Neural progenitor cell (in vitro differentiated cells): ENCODE data around the gene PDE4A. TPM values are rescaled to one million over a fixed set of nuclear protein-coding genes. Genes with fewer than 3 reads are reported as not detected.

ENCODE experiments used
- DNase-seq: peaks from one replicate; pipeline ENCODE4 v3.0.0-alpha.2; 2016; ENCODE audit warnings: low spot score
- H2AFZ ChIP-seq: fragments of 200-600 bp; sonication (generic); replicated peaks from 2 replicates; pipeline ENCODE4 v1.6.1; 2016; ENCODE audit warnings: antibody characterized with exemption
- H3F3A ChIP-seq: fragments of 200-600 bp; sonication (generic); 2 replicates; pipeline ENCODE4 v1.6.1; 2016; ENCODE audit warnings: antibody characterized with exemption, low read depth
- H3K27ac ChIP-seq: fragments of 200-600 bp; sonication (generic); 2 replicates; pipeline ENCODE4 v1.5.1; 2016; ENCODE audit warnings: mild to moderate bottlenecking
- H3K27me3 ChIP-seq: fragments of 200-600 bp; sonication (generic); 2 replicates; pipeline ENCODE4 v1.6.1; 2016; ENCODE audit warnings: mild to moderate bottlenecking, moderate library complexity
- H3K36me3 ChIP-seq: fragments of 200-600 bp; sonication (generic); 2 replicates; pipeline ENCODE4 v1.5.1; 2016
- H3K4me1 ChIP-seq: fragments of 200-600 bp; sonication (generic); 2 replicates; pipeline ENCODE4 v1.6.1; 2016; ENCODE audit warnings: mixed run types
- H3K4me2 ChIP-seq: fragments of 200-600 bp; sonication (generic); 2 replicates; pipeline ENCODE4 v1.6.1; 2016
- H3K4me3 ChIP-seq: fragments of 200-600 bp; sonication (generic); 2 replicates; pipeline ENCODE4 v1.5.1; 2016
- H3K79me2 ChIP-seq: fragments of 200-600 bp; sonication (generic); 2 replicates; pipeline ENCODE4 v1.6.1; 2016; ENCODE audit warnings: low read depth
- H3K9ac ChIP-seq: fragments of 200-600 bp; sonication (generic); 2 replicates; pipeline ENCODE4 v1.6.1; 2016
- H3K9me3 ChIP-seq: fragments of 200-600 bp; sonication (generic); 2 replicates; pipeline ENCODE4 v1.5.1; 2016; ENCODE audit warnings: low read depth
- H4K20me1 ChIP-seq: fragments of 200-600 bp; sonication (generic); 2 replicates; pipeline ENCODE4 v1.6.1; 2016; ENCODE audit warnings: low read depth
- H3K27ac Mint-ChIP-seq: 3 replicates; pipeline ENCODE4 v1.8.0; 2021; ENCODE audit warnings: mixed read lengths
- H3K27me3 Mint-ChIP-seq: 2 replicates; pipeline ENCODE4 v1.8.0; 2022; ENCODE audit warnings: low read depth, mild to moderate bottlenecking, inconsistent platforms, moderate library complexity, mixed read lengths; ENCODE audit not compliant: insufficient read depth
- H3K36me3 Mint-ChIP-seq: 3 replicates; pipeline ENCODE4 v1.8.0; 2021; ENCODE audit warnings: mixed read lengths
- H3K4me1 Mint-ChIP-seq: 3 replicates; pipeline ENCODE4 v1.8.0; 2021; ENCODE audit warnings: mixed read lengths
- H3K4me3 Mint-ChIP-seq: 3 replicates; pipeline ENCODE4 v1.8.0; 2021; ENCODE audit warnings: mild to moderate bottlenecking, moderate library complexity, mixed read lengths
- H3K9me3 Mint-ChIP-seq: 3 replicates; pipeline ENCODE4 v1.8.0; 2020; ENCODE audit warnings: mixed read lengths
- CTCF ChIP-seq: fragments of 200-600 bp; sonication (generic); IDR thresholded peaks from 2 replicates; pipeline ENCODE4 v1.5.1; 2017; ENCODE audit warnings: antibody characterized with exemption, mild to moderate bottlenecking
- EZH2 ChIP-seq: fragments of 200-600 bp; sonication (generic); IDR thresholded peaks from 2 replicates; pipeline ENCODE4 v1.6.1; 2017; ENCODE audit warnings: antibody characterized with exemption, mild to moderate bottlenecking, moderate library complexity
- EZH2phosphoT487 ChIP-seq: fragments of 200-600 bp; sonication (generic); IDR thresholded peaks from 2 replicates; pipeline ENCODE4 v1.6.1; 2017; ENCODE audit warnings: antibody characterized with exemption
- total RNA-seq: library from RNA; depleted of rRNA; stranded (reverse); fragments of >200 nt; gene quantifications from 2 replicates; pipeline ENCODE4 v1.2.3, GENCODE V29; 2015; ENCODE audit warnings: low replicate concordance

PDE4A gene
- total RNA-seq, 1 donor from 2014 or later, result 0.37 TPM

DNA sequence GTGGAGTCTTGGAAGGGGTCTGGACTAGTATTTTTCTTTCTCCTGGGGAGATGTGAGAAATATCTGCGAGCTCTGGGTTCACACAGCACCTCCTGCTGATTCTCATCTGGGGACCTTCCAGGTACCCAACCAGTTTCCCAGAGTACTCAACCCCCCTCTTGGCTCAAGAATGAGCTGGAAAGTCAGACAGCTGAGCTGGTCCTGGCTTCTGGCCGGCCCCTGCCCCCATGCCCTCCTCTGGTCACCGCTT is 2.2 kb upstream of the PDE4A start:
- DNase-seq, result no peak

DNA sequence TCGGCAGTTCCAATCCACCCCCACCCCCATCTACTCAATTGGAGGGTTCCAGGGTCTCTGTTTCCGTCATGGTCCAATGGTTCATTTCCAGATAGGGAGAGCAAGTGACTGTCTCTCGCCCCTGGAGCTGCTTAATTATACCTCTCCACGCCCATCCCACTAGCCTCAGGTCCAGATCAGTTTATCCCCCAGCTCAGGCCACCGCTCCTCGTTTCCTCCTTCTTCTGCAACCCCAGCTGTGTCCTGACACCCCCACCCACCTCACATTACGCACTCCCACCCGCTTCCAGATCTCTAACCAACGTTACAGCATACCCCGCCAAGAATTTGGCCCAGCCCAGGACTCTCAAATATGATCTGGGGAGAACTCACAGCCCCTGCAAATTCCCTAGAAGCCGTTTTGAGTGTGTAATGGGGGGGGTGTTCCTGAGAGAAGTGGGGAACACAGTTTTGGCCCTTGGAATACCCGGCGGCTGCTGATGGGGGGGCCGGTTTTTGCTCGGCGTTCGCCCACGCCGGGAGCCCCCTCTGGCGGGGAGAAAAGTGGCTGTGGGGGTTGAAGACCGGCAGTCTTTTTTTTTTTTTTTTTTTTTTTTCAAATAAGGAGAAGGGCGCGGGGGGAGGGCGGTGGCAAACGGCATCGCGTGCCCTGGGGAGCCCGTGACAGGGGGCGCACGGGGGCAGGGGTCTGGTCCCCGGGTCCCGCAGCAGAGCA is 1.7 kb upstream of the PDE4A start:
- peak overlapping the region; percentile 59 for H3K4me3 ChIP-seq
- TF ChIP-seq CTCF (peak; percentile 20), EZH2phosphoT487 (no peak), EZH2 (no peak)
- no peaks in the 10 kb centered on the region for H3K36me3 Mint-ChIP-seq
- no peaks in the 10 kb centered on the region for H3K9me3 ChIP-seq
- H2AFZ ChIP-seq, result no peak overlapping the region
- DNase-seq, result peak; percentile 68
- peaks cover 64% of the 10 kb centered on the region for H3F3A ChIP-seq
- peaks cover 26% of the 10 kb centered on the region for H4K20me1 ChIP-seq
- peaks cover 46% of the 10 kb centered on the region for H3K4me1 Mint-ChIP-seq
- peaks cover 3% of the 10 kb centered on the region for H3K9me3 Mint-ChIP-seq
- H3K4me3 Mint-ChIP-seq, result peak overlapping the region; percentile 81
- no peak overlapping the region for H3K27ac ChIP-seq
- H3K4me2 ChIP-seq, result peak overlapping the region; percentile 73
- no peaks in the 10 kb centered on the region for H3K79me2 ChIP-seq
- H3K36me3 ChIP-seq, result no peaks in the 10 kb centered on the region
- peak overlapping the region; percentile 64 for H3K27ac Mint-ChIP-seq
- H3K27me3 Mint-ChIP-seq, result peaks cover 37% of the 10 kb centered on the region
- peaks cover 13% of the 10 kb centered on the region for H3K4me1 ChIP-seq
- H3K27me3 ChIP-seq, result peaks cover 99% of the 10 kb centered on the region
- H3K9ac ChIP-seq, result no peak overlapping the region

More for the DNA sequence above, 2.2 kb upstream of the PDE4A start:
- H3K27ac ChIP-seq, result no peak overlapping the region
- TF ChIP-seq CTCF (no peak), EZH2 (no peak), EZH2phosphoT487 (no peak)
- Mint-ChIP-seq H3K4me1 (peaks cover 46% of the 10 kb centered on the region), H3K27ac (peak overlapping the region; percentile 64), H3K9me3 (peaks cover 3% of the 10 kb centered on the region), H3K36me3 (no peaks in the 10 kb centered on the region), H3K27me3 (peaks cover 33% of the 10 kb centered on the region), H3K4me3 (peak overlapping the region; percentile 81)
- no peaks in the 10 kb centered on the region for H3K36me3 ChIP-seq
- no peaks in the 10 kb centered on the region for H3K79me2 ChIP-seq
- H3K4me3 ChIP-seq, result peak overlapping the region; percentile 59
- peaks cover 26% of the 10 kb centered on the region for H4K20me1 ChIP-seq
- H3K4me1 ChIP-seq, result peaks cover 13% of the 10 kb centered on the region
- peaks cover 99% of the 10 kb centered on the region for H3K27me3 ChIP-seq
- no peak overlapping the region for H3K9ac ChIP-seq
- H2AFZ ChIP-seq, result no peak overlapping the region
- H3K4me2 ChIP-seq, result peak overlapping the region; percentile 73
- H3K9me3 ChIP-seq, result no peaks in the 10 kb centered on the region
- peaks cover 63% of the 10 kb centered on the region for H3F3A ChIP-seq

GRCh38 chr19:10419200-10419645 is 1.1 kb upstream of the PDE4A start:
- Histone ChIP-seq H2AFZ (no peak overlapping the region), H3K4me1 (peaks cover 13% of the 10 kb centered on the region), H3K36me3 (no peaks in the 10 kb centered on the region), H3K9ac (no peak overlapping the region), H3K4me3 (peak overlapping the region; percentile 59), H3K9me3 (no peaks in the 10 kb centered on the region), H3K27me3 (peaks cover 100% of the 10 kb centered on the region), H3K27ac (no peak overlapping the region), H3F3A (peaks cover 68% of the 10 kb centered on the region), H3K4me2 (peak overlapping the region; percentile 73), H4K20me1 (peaks cover 32% of the 10 kb centered on the region), H3K79me2 (no peaks in the 10 kb centered on the region)
- peaks cover 2% of the 10 kb centered on the region for H3K9me3 Mint-ChIP-seq
- H3K27me3 Mint-ChIP-seq, result peaks cover 39% of the 10 kb centered on the region
- peak overlapping the region; percentile 89 for H3K4me3 Mint-ChIP-seq
- no peak overlapping the region for H3K27ac Mint-ChIP-seq
- H3K4me1 Mint-ChIP-seq, result peaks cover 46% of the 10 kb centered on the region
- TF ChIP-seq CTCF (no peak), EZH2phosphoT487 (peak; percentile 35), EZH2 (peak; percentile 73)
- H3K36me3 Mint-ChIP-seq, result no peaks in the 10 kb centered on the region
- DNase-seq, result peak; percentile 62
